ENCODE results near the gene GRIN1. TPM values are rescaled to one million over a fixed set of nuclear protein-coding genes. Genes with fewer than 3 reads are reported as not detected.

GRIN1 gene
- total and polyA plus RNA-seq, 10 of the 15 experiments (the other 5 are each of a cell fraction or from before 2014, with no cell fraction given) = 0.05 to 0.10 (median 0.06) TPM; not detected in 6

GRCh38 chr9:137141050-137141810, 2.3 kb downstream of the GRIN1 start:
- Histone ChIP-seq H4K20me1 (ENCODE audit: control insufficient read depth, insufficient read depth) (no peaks in the 10 kb centered on the region), H3K4me1 (ENCODE audit: control insufficient read depth, insufficient read depth, low read length) (no peaks in the 10 kb centered on the region), H3K4me2 (ENCODE audit: control insufficient read depth, insufficient read depth) (no peak overlapping the region), H2AFZ (ENCODE audit: control insufficient read depth, low read depth, low read length) (no peak overlapping the region), H3K9ac (ENCODE audit: control insufficient read depth, insufficient read depth, low read length) (no peak overlapping the region), H3K27me3 (replicated peaks in 1 of 2; ENCODE audit: control insufficient read depth in 2 of 2, insufficient read depth in 2 of 2, low read length in 1 of 2) (peaks cover 10 to 14% of the 10 kb centered on the region in 2 experiments), H3K9me3 (replicated peaks; ENCODE audit: control insufficient read depth, insufficient read depth, low read length) (no peaks in the 10 kb centered on the region; the same call in 2 of the 3 replicates), H3K36me3 (ENCODE audit: control insufficient read depth in 2 of 2, insufficient read depth in 2 of 2, low read length in 1 of 2) (no peaks in the 10 kb centered on the region), H3K4me3 (no peak overlapping the region), H3K79me2 (ENCODE audit: control insufficient read depth, insufficient read depth, low read length) (no peaks in the 10 kb centered on the region), H3K27ac (ENCODE audit: control insufficient read depth, insufficient read depth) (no peak overlapping the region)
- ATAC-seq (no peak), DNase-seq (ENCODE audit: low read depth, low spot score) (no peak), FAIRE-seq (no peak)
- POLR2A ChIA-PET = interaction anchor here (1.0 to 1.7 kb wide), 3 partner anchors 8 to 12 kb away, joined by 3 to 5 read pairs (median 4); no protein-coding TSS in a partner anchor
- SMC1A ChIA-PET (ENCODE audit: uncharacterized antibody, unreplicated experiment) = no interaction called here
- CTCF ChIA-PET = interaction anchor here (1.0 kb wide), 1 partner anchor 46 kb away, joined by 3 read pairs; no protein-coding TSS in a partner anchor
- no TSS peak for BruUV-seq (replicated peaks)
- RAD21 ChIA-PET (ENCODE audit: unreplicated experiment) = interaction anchor here (0.5 to 1.0 kb wide), 2 partner anchors 9 to 74 kb away, joined by 3 read pairs; no protein-coding TSS in a partner anchor
- intact Hi-C loops (cut with micrococcal nuclease; ENCODE audit: unreplicated experiment) (no loop called here), in situ Hi-C loops (cut with MboI) (no loop called here)
- no peak for TF ChIP-seq MYB (IDR thresholded peaks at IDR 0.05; ENCODE audit: borderline replicate concordance, low read depth, low read length)
- no peak for TF ChIP-seq STAT1 (conservative IDR thresholded peaks at IDR 0.05)
- TF ChIP-seq NFIC (IDR thresholded peaks at IDR 0.05; ENCODE audit: low read depth, low read length) = no peak
- TF ChIP-seq CEBPB (IDR thresholded peaks at IDR 0.05; ENCODE audit: borderline replicate concordance in 1 of 2, low read depth in 2 of 2, low read length in 2 of 2) = no peak
- TF ChIP-seq USF2 (IDR thresholded peaks at IDR 0.05; ENCODE audit: borderline replicate concordance, low read depth, low read length) = no peak
- no peak for TF ChIP-seq REST (IDR thresholded peaks at IDR 0.05; ENCODE audit: low read depth, low read length)
- no peak for TF ChIP-seq ASH2L (IDR thresholded peaks at IDR 0.05; ENCODE audit: borderline replicate concordance, low read depth)
- no peak for TF ChIP-seq KDM1A (IDR thresholded peaks at IDR 0.05; ENCODE audit: borderline replicate concordance)
- TF ChIP-seq CHD4 (IDR thresholded peaks at IDR 0.05) = no peak
- no peak for TF ChIP-seq NFXL1 (IDR thresholded peaks at IDR 0.05; ENCODE audit: borderline replicate concordance)
- TF ChIP-seq ZNF217 (IDR thresholded peaks at IDR 0.05) = no peak
- TF ChIP-seq EED (IDR thresholded peaks at IDR 0.05; ENCODE audit: low read depth) = no peak
- no peak for TF ChIP-seq PBX3 (IDR thresholded peaks at IDR 0.05; ENCODE audit: insufficient replicate concordance, low read depth, low read length)
- TF ChIP-seq SMAD1 (IDR thresholded peaks at IDR 0.05; ENCODE audit: low read depth, partially characterized antibody) = no peak
- WGBS (ENCODE audit: insufficient coverage, insufficient replicate concordance, low lambda C conversion rate, missing lambda C conversion rate) = 38% methylated on average over 17 of the region's 17 CpGs
